ENCODE data around the gene LMO3. TPM values are rescaled to one million over a fixed set of nuclear protein-coding genes. Genes with fewer than 3 reads are reported as not detected.

The LMO3 gene
- total RNA-seq, 1 donor from 2014 or later: 0.78 TPM

DNA sequence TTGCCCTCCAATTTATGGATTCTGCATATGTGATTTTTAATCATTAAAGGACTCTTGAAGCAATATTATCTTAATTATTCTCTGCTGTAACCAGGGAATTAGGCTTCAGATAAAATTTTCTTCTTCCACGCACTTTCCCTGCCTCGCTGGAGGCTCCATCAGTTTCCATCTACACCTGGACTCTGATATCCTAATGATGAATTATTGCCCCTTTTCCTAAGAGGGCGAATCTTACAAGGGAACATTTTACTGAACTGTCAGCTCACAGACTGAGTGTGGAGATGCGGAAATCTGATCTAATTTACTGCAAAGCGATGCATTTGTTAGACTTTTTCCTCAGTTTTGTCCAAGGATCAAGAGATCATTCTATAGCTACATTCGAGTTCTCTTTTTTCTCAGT, 43.0 kb downstream of the LMO3 start:
- Mint-ChIP-seq H3K9me3 (ENCODE audit: unreplicated experiment) (no peaks in the 10 kb centered on the region), H3K4me3 (ENCODE audit: unreplicated experiment) (no peak overlapping the region), H3K36me3 (ENCODE audit: unreplicated experiment) (no peaks in the 10 kb centered on the region), H3K27me3 (ENCODE audit: unreplicated experiment) (no peaks in the 10 kb centered on the region), H3K27ac (ENCODE audit: unreplicated experiment) (no peak overlapping the region), H3K4me1 (ENCODE audit: low read depth, unreplicated experiment) (peaks cover 8% of the 10 kb centered on the region)
- TF ChIP-seq, protein P1, sequence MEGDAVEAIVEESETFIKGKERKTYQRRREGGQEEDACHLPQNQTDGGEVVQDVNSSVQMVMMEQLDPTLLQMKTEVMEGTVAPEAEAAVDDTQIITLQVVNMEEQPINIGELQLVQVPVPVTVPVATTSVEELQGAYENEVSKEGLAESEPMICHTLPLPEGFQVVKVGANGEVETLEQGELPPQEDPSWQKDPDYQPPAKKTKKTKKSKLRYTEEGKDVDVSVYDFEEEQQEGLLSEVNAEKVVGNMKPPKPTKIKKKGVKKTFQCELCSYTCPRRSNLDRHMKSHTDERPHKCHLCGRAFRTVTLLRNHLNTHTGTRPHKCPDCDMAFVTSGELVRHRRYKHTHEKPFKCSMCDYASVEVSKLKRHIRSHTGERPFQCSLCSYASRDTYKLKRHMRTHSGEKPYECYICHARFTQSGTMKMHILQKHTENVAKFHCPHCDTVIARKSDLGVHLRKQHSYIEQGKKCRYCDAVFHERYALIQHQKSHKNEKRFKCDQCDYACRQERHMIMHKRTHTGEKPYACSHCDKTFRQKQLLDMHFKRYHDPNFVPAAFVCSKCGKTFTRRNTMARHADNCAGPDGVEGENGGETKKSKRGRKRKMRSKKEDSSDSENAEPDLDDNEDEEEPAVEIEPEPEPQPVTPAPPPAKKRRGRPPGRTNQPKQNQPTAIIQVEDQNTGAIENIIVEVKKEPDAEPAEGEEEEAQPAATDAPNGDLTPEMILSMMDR (IDR thresholded peaks at IDR 0.05; ENCODE audit: partially characterized antibody, unreplicated experiment): no peak
- no peak for DNase-seq

DNA sequence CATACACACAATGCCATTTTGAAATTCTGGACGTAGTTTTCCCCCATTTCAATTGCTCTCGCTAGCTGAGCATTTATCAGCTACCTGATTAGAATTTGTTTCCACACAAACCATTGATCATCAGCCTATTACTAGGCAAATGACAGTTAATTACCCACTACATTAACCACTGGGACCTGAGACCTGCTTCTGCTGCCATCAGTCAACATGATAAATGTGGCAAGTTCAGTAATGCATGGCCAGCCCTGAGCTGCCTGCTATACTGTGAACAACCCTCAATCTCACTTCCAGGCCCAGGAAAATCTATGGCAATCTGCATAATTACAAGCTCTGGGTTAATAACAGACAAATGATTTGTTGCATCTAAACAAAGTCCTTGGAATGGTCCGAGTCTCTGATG, 43.5 kb downstream of the LMO3 start:
- Mint-ChIP-seq H3K27ac (ENCODE audit: unreplicated experiment) (no peak overlapping the region), H3K9me3 (ENCODE audit: unreplicated experiment) (no peaks in the 10 kb centered on the region), H3K27me3 (ENCODE audit: unreplicated experiment) (no peaks in the 10 kb centered on the region), H3K36me3 (ENCODE audit: unreplicated experiment) (no peaks in the 10 kb centered on the region), H3K4me3 (ENCODE audit: unreplicated experiment) (no peak overlapping the region), H3K4me1 (ENCODE audit: low read depth, unreplicated experiment) (peaks cover 8% of the 10 kb centered on the region)
- DNase-seq: no peak
- TF ChIP-seq, protein P1 (IDR thresholded peaks at IDR 0.05; ENCODE audit: partially characterized antibody, unreplicated experiment): no peak

DNA sequence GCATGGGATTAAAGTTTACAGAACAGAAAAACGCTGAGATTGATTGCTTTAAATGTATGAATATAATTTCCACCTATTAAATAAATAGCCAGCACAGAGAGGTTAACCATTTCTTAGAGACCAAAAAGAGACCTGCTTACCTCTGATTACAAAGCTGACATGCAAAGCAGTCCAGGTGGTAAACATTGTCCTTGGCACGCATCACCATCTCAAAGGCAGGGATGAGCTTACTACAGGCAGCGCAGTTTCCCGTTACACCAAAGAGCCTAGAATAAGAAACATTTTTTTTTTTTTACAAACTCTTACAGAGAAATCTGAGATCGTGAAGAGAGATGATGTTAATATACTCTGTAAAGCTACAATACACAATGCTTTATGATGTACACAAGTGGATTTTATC, 45.7 kb downstream of the LMO3 start:
- TF ChIP-seq, protein P1 (IDR thresholded peaks at IDR 0.05; ENCODE audit: partially characterized antibody, unreplicated experiment): no peak
- H3K4me1 Mint-ChIP-seq (ENCODE audit: low read depth, unreplicated experiment): peaks cover 8% of the 10 kb centered on the region
- H3K36me3 Mint-ChIP-seq (ENCODE audit: unreplicated experiment): no peaks in the 10 kb centered on the region
- H3K4me3 Mint-ChIP-seq (ENCODE audit: unreplicated experiment): no peak overlapping the region
- no peak overlapping the region for H3K27ac Mint-ChIP-seq (ENCODE audit: unreplicated experiment)
- no peaks in the 10 kb centered on the region for H3K9me3 Mint-ChIP-seq (ENCODE audit: unreplicated experiment)
- H3K27me3 Mint-ChIP-seq (ENCODE audit: unreplicated experiment): no peaks in the 10 kb centered on the region
- DNase-seq: no peak

DNA sequence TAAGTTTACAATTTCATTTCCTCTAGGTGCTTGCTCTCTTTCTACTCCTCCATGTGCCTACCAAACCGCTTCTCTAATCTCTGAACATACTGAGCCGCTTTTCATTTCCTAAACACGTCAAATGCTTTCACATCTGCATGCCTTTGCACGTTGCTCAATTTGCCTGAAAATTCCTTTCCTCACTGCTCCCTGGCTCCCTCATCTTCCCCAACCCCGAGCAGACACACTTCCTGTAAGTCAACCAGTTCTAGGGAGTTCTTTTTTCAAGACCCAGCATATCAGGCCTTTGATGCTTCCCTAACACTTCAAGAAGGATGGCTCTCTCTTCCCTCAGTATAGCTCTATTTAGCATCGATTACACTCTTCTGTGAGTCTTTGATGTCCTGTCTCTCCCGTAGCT, 50.3 kb downstream of the LMO3 start:
- TF ChIP-seq, protein P1 (IDR thresholded peaks at IDR 0.05; ENCODE audit: partially characterized antibody, unreplicated experiment): no peak
- no peak for DNase-seq
- no peak overlapping the region for H3K27ac Mint-ChIP-seq (ENCODE audit: unreplicated experiment)
- peaks cover 1% of the 10 kb centered on the region for H3K4me1 Mint-ChIP-seq (ENCODE audit: low read depth, unreplicated experiment)
- no peaks in the 10 kb centered on the region for H3K27me3 Mint-ChIP-seq (ENCODE audit: unreplicated experiment)
- no peak overlapping the region for H3K4me3 Mint-ChIP-seq (ENCODE audit: unreplicated experiment)
- no peaks in the 10 kb centered on the region for H3K36me3 Mint-ChIP-seq (ENCODE audit: unreplicated experiment)
- H3K9me3 Mint-ChIP-seq (ENCODE audit: unreplicated experiment): no peaks in the 10 kb centered on the region

DNA sequence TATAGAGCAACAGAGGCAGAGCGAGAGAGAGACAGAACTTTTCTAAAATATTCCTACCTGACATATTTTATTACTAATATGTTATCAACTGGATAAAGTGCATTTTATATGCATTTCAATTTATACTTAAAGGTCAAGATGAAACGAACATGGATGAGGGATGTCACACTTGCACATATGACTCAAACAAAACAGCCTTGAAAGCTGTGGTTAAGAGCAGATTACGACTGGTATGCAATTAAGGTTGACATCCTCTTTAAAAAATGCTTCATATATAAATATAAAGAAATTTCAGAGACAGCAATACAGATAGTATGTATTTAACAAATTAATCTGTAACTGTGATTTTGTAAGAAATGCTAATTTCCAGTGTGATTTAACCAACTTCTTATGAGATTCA, 52.5 kb downstream of the LMO3 start:
- DNase-seq: no peak
- Mint-ChIP-seq H3K36me3 (ENCODE audit: unreplicated experiment) (no peaks in the 10 kb centered on the region), H3K4me1 (ENCODE audit: low read depth, unreplicated experiment) (peaks cover 1% of the 10 kb centered on the region), H3K27me3 (ENCODE audit: unreplicated experiment) (no peaks in the 10 kb centered on the region), H3K9me3 (ENCODE audit: unreplicated experiment) (no peaks in the 10 kb centered on the region), H3K27ac (ENCODE audit: unreplicated experiment) (no peak overlapping the region), H3K4me3 (ENCODE audit: unreplicated experiment) (no peak overlapping the region)
- TF ChIP-seq, protein P1 (IDR thresholded peaks at IDR 0.05; ENCODE audit: partially characterized antibody, unreplicated experiment): no peak
